ENCODE data around the gene MVK. TPM values are rescaled to one million over a fixed set of nuclear protein-coding genes. Genes with fewer than 3 reads are reported as not detected.

The MVK gene
- total RNA-seq, 4 donors from 2014 or later = 17.2 to 157 (median 25.4) TPM

DNA sequence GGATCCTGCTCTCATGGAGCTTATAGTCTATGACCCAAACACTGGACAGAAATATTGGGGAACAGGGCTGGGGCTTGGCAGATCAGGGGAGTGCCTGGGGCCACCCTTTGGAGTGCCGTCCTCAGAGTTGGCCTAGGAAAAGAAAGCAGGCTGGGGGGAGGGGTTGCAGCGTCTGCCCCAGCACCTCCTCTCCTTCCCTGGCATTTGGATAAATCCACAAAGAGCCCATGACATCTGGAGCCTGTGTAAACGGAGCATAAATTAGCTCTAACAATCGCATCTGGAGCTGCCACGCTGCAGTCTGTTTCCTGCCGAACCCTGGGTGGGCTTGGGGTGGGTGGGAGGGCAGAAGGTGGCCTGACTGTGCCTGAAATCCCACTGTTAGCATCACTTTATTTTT is 63.8 kb downstream of the MVK start:
- H3K27ac ChIP-seq = no peak overlapping the region
- H3K27me3 ChIP-seq = no peaks in the 10 kb centered on the region
- DNase-seq = no peak
- 11% methylated on average over 6 of the region's 6 CpGs; no CpG with 5 or more reads in 1 of the 2 donors for WGBS, 2 donors (ENCODE audit: low coverage in 1 of 2)
- in situ Hi-C loops (cut with MboI; ENCODE audit: low pct_ligation_motif_present in 1 of 4, low pct_unique_long_range_greater_than_20kb in 1 of 4, low sequenced_read_pairs in 3 of 4) (no loop called here), intact Hi-C loops (cut with DNase I; ENCODE audit: low total_unique reads) (no loop called here)
- no peaks in the 10 kb centered on the region for H3K4me1 ChIP-seq
- TF ChIP-seq, protein P1, sequence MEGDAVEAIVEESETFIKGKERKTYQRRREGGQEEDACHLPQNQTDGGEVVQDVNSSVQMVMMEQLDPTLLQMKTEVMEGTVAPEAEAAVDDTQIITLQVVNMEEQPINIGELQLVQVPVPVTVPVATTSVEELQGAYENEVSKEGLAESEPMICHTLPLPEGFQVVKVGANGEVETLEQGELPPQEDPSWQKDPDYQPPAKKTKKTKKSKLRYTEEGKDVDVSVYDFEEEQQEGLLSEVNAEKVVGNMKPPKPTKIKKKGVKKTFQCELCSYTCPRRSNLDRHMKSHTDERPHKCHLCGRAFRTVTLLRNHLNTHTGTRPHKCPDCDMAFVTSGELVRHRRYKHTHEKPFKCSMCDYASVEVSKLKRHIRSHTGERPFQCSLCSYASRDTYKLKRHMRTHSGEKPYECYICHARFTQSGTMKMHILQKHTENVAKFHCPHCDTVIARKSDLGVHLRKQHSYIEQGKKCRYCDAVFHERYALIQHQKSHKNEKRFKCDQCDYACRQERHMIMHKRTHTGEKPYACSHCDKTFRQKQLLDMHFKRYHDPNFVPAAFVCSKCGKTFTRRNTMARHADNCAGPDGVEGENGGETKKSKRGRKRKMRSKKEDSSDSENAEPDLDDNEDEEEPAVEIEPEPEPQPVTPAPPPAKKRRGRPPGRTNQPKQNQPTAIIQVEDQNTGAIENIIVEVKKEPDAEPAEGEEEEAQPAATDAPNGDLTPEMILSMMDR (IDR thresholded peaks at IDR 0.05) = no peak
- TF ChIP-seq POLR2A (IDR thresholded peaks at IDR 0.05) (no peak), EP300 (IDR thresholded peaks at IDR 0.05; ENCODE audit: low read depth) (no peak), POLR2AphosphoS5 (IDR thresholded peaks at IDR 0.05) (no peak)
- no peak overlapping the region for H3K4me3 ChIP-seq
- H3K9me3 ChIP-seq = no peaks in the 10 kb centered on the region
- H3K36me3 ChIP-seq = no peaks in the 10 kb centered on the region

DNA sequence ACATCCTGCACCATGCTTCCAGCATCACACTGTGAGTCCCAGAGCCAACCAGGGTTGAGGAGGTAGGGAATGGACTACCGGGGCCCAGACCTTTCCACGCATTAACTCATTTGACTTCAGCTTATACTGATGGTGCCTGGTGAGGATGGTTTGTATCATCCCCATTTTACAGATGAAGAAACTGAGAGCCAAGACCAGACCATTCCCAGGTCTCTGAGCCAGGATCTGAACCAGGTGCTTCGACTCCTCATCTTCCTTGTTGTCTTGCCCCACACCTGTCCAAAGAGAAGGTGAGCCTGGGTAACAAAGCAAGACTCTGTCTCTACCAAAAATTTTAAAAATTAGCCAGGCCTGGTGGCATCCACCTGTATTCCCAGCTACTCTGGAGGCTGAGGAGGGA is 64.4 kb downstream of the MVK start:
- H3K9me3 ChIP-seq = no peaks in the 10 kb centered on the region
- H3K27me3 ChIP-seq = no peaks in the 10 kb centered on the region
- TF ChIP-seq EP300 (IDR thresholded peaks at IDR 0.05; ENCODE audit: low read depth) = no peak
- in situ Hi-C loops (cut with MboI; ENCODE audit: low pct_ligation_motif_present in 1 of 4, low pct_unique_long_range_greater_than_20kb in 1 of 4, low sequenced_read_pairs in 3 of 4) (no loop called here), intact Hi-C loops (cut with DNase I; ENCODE audit: low total_unique reads) (no loop called here)
- no peak for DNase-seq
- 40 to 54% methylated on average over 1 to 3 of the region's 3 CpGs for WGBS, 2 donors (ENCODE audit: low coverage in 1 of 2)
- H3K4me1 ChIP-seq = no peaks in the 10 kb centered on the region
- no peaks in the 10 kb centered on the region for H3K36me3 ChIP-seq
- no peak overlapping the region for H3K27ac ChIP-seq
- H3K4me3 ChIP-seq = no peak overlapping the region

DNA sequence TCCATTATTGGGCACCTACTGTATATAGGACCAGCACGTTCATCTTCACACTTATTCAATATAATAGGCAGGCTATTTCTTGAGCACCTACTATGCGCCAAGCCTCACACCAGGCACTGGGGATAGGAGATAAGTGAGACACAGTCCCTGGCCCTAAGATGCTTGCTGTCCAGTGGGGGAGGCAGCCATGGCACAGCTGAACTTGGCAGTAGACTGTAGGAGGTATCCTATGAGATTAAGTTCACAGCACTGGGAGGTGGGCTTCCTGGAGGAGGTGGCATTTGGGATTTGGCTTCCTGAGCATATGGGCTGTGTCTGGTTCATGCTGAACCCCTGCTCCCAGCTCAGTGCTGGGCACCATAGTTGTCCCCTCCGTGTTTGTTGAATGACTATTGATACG is 65.1 kb downstream of the MVK start:
- H3K27me3 ChIP-seq = no peaks in the 10 kb centered on the region
- in situ Hi-C loops (cut with MboI; ENCODE audit: low pct_ligation_motif_present in 1 of 4, low pct_unique_long_range_greater_than_20kb in 1 of 4, low sequenced_read_pairs in 3 of 4) (no loop called here), intact Hi-C loops (cut with DNase I; ENCODE audit: low total_unique reads) (no loop called here)
- H3K4me1 ChIP-seq = no peaks in the 10 kb centered on the region
- TF ChIP-seq POLR2A (IDR thresholded peaks at IDR 0.05) (no peak), POLR2AphosphoS5 (IDR thresholded peaks at IDR 0.05) (no peak)
- TF ChIP-seq, protein P1 (IDR thresholded peaks at IDR 0.05) = no peak
- no peak for DNase-seq
- no peaks in the 10 kb centered on the region for H3K36me3 ChIP-seq
- H3K9me3 ChIP-seq = no peaks in the 10 kb centered on the region
- H3K27ac ChIP-seq = no peak overlapping the region
- no peak overlapping the region for H3K4me3 ChIP-seq
- WGBS, 2 donors (ENCODE audit: low coverage in 1 of 2) = 89 to 100% methylated on average over 2 to 4 of the region's 4 CpGs

DNA sequence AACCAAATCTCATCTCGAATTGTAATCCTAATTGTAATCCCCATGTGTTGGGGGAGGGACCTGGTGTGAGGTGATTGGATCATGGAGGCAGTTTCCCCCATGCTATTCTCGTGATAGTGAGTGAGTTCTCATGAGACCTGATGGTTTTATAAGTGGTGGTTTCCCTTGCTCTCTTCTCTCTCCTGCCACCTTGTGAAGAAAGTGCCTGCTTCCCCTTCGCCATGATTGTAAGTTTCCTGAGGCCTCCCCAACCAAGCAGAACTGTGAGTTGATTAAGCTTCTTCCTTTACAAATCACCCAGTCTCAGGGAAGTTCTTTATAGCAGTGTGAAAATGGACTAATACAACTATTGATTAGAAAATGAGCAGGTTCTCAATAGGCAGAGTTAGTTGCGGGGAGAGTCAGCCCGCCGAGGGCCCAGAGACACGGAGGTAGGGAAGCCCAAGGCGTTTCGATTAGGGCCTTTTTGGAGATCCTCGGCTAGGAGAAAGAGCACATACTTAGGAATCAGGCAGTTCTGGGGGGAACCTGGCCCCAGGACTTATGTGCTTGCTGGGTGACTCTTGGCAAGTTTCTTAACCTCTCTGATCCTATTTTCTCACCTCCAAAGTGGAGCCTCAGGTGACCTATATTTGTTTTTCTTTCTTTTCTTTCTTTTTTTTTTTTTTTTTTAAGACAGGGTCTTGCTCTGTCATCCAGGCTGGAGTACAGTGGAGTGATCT is 65.7 kb downstream of the MVK start:
- Histone ChIP-seq H3K27ac (no peak overlapping the region), H3K36me3 (no peaks in the 10 kb centered on the region), H3K27me3 (no peaks in the 10 kb centered on the region), H3K9me3 (no peaks in the 10 kb centered on the region), H3K4me1 (no peaks in the 10 kb centered on the region), H3K4me3 (no peak overlapping the region)
- no peak for DNase-seq
- intact Hi-C loops (cut with DNase I; ENCODE audit: low total_unique reads) = no loop called here
- in situ Hi-C loops (cut with MboI; ENCODE audit: low pct_ligation_motif_present in 1 of 4, low pct_unique_long_range_greater_than_20kb in 1 of 4, low sequenced_read_pairs in 3 of 4) = no loop called here
- WGBS, 2 donors (ENCODE audit: low coverage in 1 of 2) = 67 to 85% methylated on average over 3 to 10 of the region's 10 CpGs
- TF ChIP-seq POLR2A (IDR thresholded peaks at IDR 0.05) (no peak), EP300 (IDR thresholded peaks at IDR 0.05; ENCODE audit: low read depth) (no peak), POLR2AphosphoS5 (IDR thresholded peaks at IDR 0.05) (no peak)
- TF ChIP-seq, protein P1 (IDR thresholded peaks at IDR 0.05) = no peak

DNA sequence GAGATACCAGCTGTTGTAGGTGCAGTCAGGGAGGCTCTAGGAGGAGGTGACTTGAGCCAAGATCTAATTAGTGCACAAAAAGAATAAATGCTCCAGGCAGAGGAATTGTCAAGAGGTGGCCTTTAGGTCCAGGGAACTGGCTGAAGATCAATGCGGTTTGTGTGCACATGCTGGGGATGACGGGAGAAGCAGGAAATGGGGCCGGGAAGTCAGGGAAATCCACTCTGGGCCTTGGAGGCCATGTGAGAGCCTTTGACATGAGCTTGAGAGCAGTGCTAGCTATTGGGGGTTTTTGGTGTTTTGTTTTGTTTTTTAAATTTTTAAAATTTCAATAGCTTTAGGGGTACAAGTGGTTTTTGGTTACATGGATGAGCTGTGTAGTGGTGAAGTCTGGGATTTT is 67.4 kb downstream of the MVK start:
- intact Hi-C loops (cut with DNase I; ENCODE audit: low total_unique reads) (no loop called here), in situ Hi-C loops (cut with MboI; ENCODE audit: low pct_ligation_motif_present in 1 of 4, low pct_unique_long_range_greater_than_20kb in 1 of 4, low sequenced_read_pairs in 3 of 4) (no loop called here)
- no peak overlapping the region for H3K27ac ChIP-seq
- H3K4me1 ChIP-seq = no peaks in the 10 kb centered on the region
- no peaks in the 10 kb centered on the region for H3K9me3 ChIP-seq
- no peak overlapping the region for H3K4me3 ChIP-seq
- no peaks in the 10 kb centered on the region for H3K27me3 ChIP-seq
- no peak for TF ChIP-seq POLR2A (IDR thresholded peaks at IDR 0.05)
- TF ChIP-seq EP300 (IDR thresholded peaks at IDR 0.05; ENCODE audit: low read depth) = no peak
- TF ChIP-seq, protein P1 (IDR thresholded peaks at IDR 0.05) = no peak
- no peak for TF ChIP-seq POLR2AphosphoS5 (IDR thresholded peaks at IDR 0.05)
- 70 to 77% methylated on average over 3 of the region's 3 CpGs for WGBS, 2 donors (ENCODE audit: low coverage in 1 of 2)
- no peaks in the 10 kb centered on the region for H3K36me3 ChIP-seq
- no peak for DNase-seq
